ENCODE results near the gene MUC5B. TPM values are rescaled to one million over a fixed set of nuclear protein-coding genes. Genes with fewer than 3 reads are reported as not detected.
A peak's percentile ranks its signal among the peaks of the same experiment; 100 is the strongest.

The MUC5B gene
- total RNA-seq, 1 donor from 2014 or later = not detected

DNA sequence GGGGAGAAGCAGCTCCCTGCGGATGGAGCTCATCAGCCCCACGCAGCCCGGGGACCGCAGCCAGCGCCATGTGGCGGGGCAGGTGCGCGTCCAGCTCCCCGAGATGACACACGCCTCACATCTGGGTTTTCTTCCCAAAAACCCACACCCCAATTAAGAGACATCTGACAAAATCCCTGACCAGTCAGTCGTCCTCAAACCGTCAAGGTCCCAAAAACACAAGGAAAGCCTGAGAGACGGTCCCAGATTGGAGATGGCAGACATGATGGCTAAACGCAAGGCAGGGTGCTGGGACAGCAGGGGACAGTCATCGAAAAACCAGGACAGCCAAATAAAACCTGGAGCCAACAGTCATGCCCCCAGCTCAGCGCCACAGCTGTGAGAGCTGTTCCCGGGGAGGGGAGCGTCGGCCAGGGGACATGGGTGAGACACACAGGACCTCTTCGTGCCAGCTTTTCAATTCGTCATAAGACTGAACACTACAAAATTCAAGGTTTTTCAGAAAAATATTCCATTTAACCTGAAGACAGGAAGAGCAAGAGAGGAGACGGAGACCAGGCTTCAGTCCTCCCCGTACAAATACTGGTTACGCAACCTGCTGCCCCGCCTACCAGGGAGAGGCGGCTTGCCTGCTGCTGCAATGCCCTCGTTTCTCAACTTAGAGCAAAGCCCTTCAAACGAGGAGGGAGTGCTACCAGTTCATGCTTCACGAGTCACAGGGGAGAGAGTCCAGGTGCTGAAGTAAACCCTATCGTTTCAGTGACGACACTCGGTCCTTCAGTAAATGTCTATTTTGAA is 76.0 kb downstream of the MUC5B start:
- Histone ChIP-seq H3K4me1 (ENCODE audit: insufficient read depth, low read length) (peaks cover 5% of the 10 kb centered on the region), H3K27me3 (ENCODE audit: insufficient read depth, low read length) (no peaks in the 10 kb centered on the region), H3K36me3 (ENCODE audit: insufficient read depth, low read length) (no peaks in the 10 kb centered on the region), H3K27ac (ENCODE audit: low read depth, low read length) (no peak overlapping the region), H2AFZ (ENCODE audit: low read depth, low read length) (no peak overlapping the region), H3K4me3 (ENCODE audit: insufficient read depth, low read depth, low read length) (no peak overlapping the region), H3K4me2 (ENCODE audit: low read length) (no peak overlapping the region), H3K79me2 (ENCODE audit: insufficient read depth, low read length) (peaks cover 80% of the 10 kb centered on the region), H4K20me1 (ENCODE audit: insufficient read depth, low read length) (peaks cover 75% of the 10 kb centered on the region), H3K9me3 (ENCODE audit: insufficient read depth, low read depth, low read length) (no peaks in the 10 kb centered on the region), H3K9ac (ENCODE audit: low read length) (no peak overlapping the region)
- Mint-ChIP-seq H3K9me3 (ENCODE audit: unreplicated experiment) (no peaks in the 10 kb centered on the region), H3K36me3 (ENCODE audit: low read depth, unreplicated experiment) (no peaks in the 10 kb centered on the region), H3K27me3 (ENCODE audit: low read depth, unreplicated experiment) (no peaks in the 10 kb centered on the region), H3K4me1 (ENCODE audit: low read depth, unreplicated experiment) (peaks cover 14% of the 10 kb centered on the region), H3K4me3 (ENCODE audit: unreplicated experiment) (no peak overlapping the region), H3K27ac (ENCODE audit: unreplicated experiment) (no peak overlapping the region)
- TF ChIP-seq, protein P1, sequence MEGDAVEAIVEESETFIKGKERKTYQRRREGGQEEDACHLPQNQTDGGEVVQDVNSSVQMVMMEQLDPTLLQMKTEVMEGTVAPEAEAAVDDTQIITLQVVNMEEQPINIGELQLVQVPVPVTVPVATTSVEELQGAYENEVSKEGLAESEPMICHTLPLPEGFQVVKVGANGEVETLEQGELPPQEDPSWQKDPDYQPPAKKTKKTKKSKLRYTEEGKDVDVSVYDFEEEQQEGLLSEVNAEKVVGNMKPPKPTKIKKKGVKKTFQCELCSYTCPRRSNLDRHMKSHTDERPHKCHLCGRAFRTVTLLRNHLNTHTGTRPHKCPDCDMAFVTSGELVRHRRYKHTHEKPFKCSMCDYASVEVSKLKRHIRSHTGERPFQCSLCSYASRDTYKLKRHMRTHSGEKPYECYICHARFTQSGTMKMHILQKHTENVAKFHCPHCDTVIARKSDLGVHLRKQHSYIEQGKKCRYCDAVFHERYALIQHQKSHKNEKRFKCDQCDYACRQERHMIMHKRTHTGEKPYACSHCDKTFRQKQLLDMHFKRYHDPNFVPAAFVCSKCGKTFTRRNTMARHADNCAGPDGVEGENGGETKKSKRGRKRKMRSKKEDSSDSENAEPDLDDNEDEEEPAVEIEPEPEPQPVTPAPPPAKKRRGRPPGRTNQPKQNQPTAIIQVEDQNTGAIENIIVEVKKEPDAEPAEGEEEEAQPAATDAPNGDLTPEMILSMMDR (IDR thresholded peaks at IDR 0.05; ENCODE audit: insufficient read depth, low read depth, low read length) = no peak
- no peak for TF ChIP-seq EZH2 (IDR thresholded peaks at IDR 0.05; ENCODE audit: insufficient read depth, low read length)
- DNase-seq (ENCODE audit: low read depth) (peak; percentile 39), FAIRE-seq (no peak)

DNA sequence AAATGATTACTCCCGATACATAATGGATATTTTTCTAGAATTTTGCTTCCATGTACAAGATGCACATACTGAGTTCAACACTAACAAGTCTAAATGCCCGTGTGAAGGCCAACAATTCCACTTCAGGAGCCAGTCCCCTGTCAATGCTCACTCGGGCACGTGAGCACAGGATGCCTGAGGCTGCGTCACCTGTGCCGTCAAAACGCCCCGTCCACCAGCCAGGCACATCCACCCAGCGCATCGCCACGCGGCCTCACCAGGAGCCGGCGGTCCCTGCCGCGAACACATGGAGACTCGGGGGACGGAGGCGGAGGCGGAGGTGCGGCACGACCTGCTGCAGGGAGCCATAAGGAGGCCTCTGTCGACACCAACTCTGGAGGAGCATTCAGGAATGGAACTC is 76.8 kb downstream of the MUC5B start:
- Histone ChIP-seq H3K36me3 (ENCODE audit: insufficient read depth, low read length) (no peaks in the 10 kb centered on the region), H3K4me3 (ENCODE audit: insufficient read depth, low read depth, low read length) (no peak overlapping the region), H3K79me2 (ENCODE audit: insufficient read depth, low read length) (peaks cover 87% of the 10 kb centered on the region), H3K4me1 (ENCODE audit: insufficient read depth, low read length) (peaks cover 5% of the 10 kb centered on the region), H3K27ac (ENCODE audit: low read depth, low read length) (no peak overlapping the region), H3K27me3 (ENCODE audit: insufficient read depth, low read length) (no peaks in the 10 kb centered on the region), H4K20me1 (ENCODE audit: insufficient read depth, low read length) (peaks cover 81% of the 10 kb centered on the region), H2AFZ (ENCODE audit: low read depth, low read length) (no peak overlapping the region), H3K4me2 (ENCODE audit: low read length) (no peak overlapping the region), H3K9ac (ENCODE audit: low read length) (no peak overlapping the region), H3K9me3 (ENCODE audit: insufficient read depth, low read depth, low read length) (no peaks in the 10 kb centered on the region)
- Mint-ChIP-seq H3K27me3 (ENCODE audit: low read depth, unreplicated experiment) (no peaks in the 10 kb centered on the region), H3K27ac (ENCODE audit: unreplicated experiment) (no peak overlapping the region), H3K9me3 (ENCODE audit: unreplicated experiment) (no peaks in the 10 kb centered on the region), H3K4me1 (ENCODE audit: low read depth, unreplicated experiment) (peaks cover 14% of the 10 kb centered on the region), H3K36me3 (ENCODE audit: low read depth, unreplicated experiment) (no peaks in the 10 kb centered on the region), H3K4me3 (ENCODE audit: unreplicated experiment) (no peak overlapping the region)
- DNase-seq (ENCODE audit: low read depth) (no peak), FAIRE-seq (no peak)
- TF ChIP-seq, protein P1 (IDR thresholded peaks at IDR 0.05; ENCODE audit: insufficient read depth, low read depth, low read length) = no peak
- TF ChIP-seq EZH2 (IDR thresholded peaks at IDR 0.05; ENCODE audit: insufficient read depth, low read length) = no peak

DNA sequence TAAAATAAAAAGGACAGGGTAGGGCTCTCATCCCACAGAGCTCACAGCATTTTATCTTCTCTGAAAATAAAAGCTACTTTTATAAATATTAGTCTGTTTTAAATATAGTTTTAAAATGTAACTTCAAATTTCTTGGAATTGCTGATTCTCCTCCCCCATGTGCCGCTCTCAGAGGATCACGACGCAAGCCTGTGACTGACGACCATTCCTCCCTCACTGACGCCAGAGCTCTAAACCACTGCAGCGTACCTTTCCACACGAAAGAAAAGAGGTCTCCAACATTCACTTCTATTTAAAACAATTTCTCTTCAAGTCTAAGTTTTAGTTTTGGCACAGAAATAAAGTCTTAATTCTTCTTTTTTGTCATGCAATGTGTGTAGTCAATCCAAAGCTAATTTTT is 77.3 kb downstream of the MUC5B start:
- Histone ChIP-seq H3K9ac (ENCODE audit: low read length) (no peak overlapping the region), H3K27ac (ENCODE audit: low read depth, low read length) (no peak overlapping the region), H3K4me3 (ENCODE audit: insufficient read depth, low read depth, low read length) (no peak overlapping the region), H2AFZ (ENCODE audit: low read depth, low read length) (no peak overlapping the region), H3K4me2 (ENCODE audit: low read length) (no peak overlapping the region), H3K27me3 (ENCODE audit: insufficient read depth, low read length) (no peaks in the 10 kb centered on the region), H3K4me1 (ENCODE audit: insufficient read depth, low read length) (peaks cover 5% of the 10 kb centered on the region), H4K20me1 (ENCODE audit: insufficient read depth, low read length) (peaks cover 86% of the 10 kb centered on the region), H3K79me2 (ENCODE audit: insufficient read depth, low read length) (peaks cover 92% of the 10 kb centered on the region), H3K9me3 (ENCODE audit: insufficient read depth, low read depth, low read length) (no peaks in the 10 kb centered on the region), H3K36me3 (ENCODE audit: insufficient read depth, low read length) (no peaks in the 10 kb centered on the region)
- Mint-ChIP-seq H3K27me3 (ENCODE audit: low read depth, unreplicated experiment) (no peaks in the 10 kb centered on the region), H3K4me1 (ENCODE audit: low read depth, unreplicated experiment) (peaks cover 14% of the 10 kb centered on the region), H3K27ac (ENCODE audit: unreplicated experiment) (no peak overlapping the region), H3K36me3 (ENCODE audit: low read depth, unreplicated experiment) (no peaks in the 10 kb centered on the region), H3K4me3 (ENCODE audit: unreplicated experiment) (no peak overlapping the region), H3K9me3 (ENCODE audit: unreplicated experiment) (no peaks in the 10 kb centered on the region)
- DNase-seq (ENCODE audit: low read depth) = no peak
- TF ChIP-seq, protein P1 (IDR thresholded peaks at IDR 0.05; ENCODE audit: insufficient read depth, low read depth, low read length) = no peak
- no peak for TF ChIP-seq EZH2 (IDR thresholded peaks at IDR 0.05; ENCODE audit: insufficient read depth, low read length)
- no peak for FAIRE-seq

Measured in astrocyte (in vitro differentiated cells and primary cell).